Activated CD8-positive, alpha-beta memory T cell treated with anti-CD3 and anti-CD28 coated beads, Interleukin-2, amount 50 U/mL, for 24 hours (primary cell): ENCODE data around the gene PPP1R13B.

Experiments used
- DNase-seq: peaks from one replicate; pipeline ENCODE4 v3.0.0-alpha.2; 2020; ENCODE audit errors: extremely low read depth

The PPP1R13B gene

DNA sequence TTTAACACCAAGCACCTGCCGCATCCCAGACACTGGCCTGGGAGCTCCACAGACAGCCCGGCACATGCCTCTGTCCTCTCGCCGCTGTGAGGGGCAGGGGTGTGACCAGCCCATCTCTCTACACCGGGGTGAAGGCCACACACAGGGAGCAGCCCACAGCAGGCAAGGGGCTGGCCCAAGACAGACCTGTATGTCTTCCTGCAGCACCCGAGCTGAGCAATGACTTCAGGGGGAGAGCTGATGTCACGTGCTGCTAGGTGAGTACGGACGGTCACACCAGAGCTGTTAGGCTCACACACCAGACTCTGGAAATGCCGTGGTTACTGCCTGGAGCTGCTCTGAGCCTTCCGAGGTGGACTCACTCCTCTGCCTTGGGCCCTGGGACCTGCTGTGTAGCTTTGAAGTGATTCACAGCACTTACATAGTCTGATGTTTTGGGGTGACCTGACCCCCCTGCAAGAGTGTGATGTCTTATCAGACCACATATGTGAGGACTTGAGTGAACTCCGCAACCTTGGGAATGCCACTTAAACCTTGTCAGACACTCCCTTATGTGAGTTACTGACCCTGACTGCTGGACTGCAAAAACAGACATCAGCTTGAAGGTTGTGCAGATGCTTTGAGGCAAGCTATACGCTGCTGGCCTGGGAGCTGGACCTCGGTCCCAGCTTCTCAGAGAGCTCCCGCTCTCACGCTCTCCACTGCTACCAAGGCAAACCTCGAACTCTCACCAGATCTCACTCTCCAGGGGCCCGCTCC lies 133.9 kb downstream of the PPP1R13B start:
- no peak for DNase-seq

DNA sequence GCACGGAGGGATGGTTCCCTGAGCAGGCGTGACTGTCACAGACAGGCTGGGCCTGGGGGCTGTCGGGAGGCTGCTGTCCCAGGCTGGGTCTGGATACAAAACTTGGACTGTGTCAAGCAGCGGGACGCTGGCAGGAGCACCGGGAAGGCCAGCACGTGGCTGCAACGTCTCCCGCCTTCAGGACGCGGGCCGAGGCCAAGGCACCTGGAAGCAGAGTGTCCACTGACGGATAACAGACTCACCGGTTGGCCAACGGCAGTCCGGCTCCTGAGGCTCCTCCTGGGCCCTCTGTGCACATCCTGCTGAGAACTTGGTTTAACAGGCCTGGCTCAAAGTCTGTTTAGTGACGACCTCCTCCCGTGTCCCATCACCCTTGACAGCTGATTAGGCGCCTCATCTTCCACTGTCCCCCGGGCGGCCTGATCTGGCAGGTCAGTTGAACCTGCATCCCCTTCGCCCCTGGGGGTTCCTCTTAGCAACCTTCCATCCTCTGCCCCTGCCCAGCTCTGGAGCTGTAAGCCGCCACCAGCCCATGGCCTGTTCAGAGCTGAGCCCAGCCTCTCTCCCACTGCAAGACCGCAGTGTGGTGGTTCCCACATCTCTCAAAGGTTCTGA lies 134.6 kb downstream of the PPP1R13B start:
- DNase-seq: no peak

DNA sequence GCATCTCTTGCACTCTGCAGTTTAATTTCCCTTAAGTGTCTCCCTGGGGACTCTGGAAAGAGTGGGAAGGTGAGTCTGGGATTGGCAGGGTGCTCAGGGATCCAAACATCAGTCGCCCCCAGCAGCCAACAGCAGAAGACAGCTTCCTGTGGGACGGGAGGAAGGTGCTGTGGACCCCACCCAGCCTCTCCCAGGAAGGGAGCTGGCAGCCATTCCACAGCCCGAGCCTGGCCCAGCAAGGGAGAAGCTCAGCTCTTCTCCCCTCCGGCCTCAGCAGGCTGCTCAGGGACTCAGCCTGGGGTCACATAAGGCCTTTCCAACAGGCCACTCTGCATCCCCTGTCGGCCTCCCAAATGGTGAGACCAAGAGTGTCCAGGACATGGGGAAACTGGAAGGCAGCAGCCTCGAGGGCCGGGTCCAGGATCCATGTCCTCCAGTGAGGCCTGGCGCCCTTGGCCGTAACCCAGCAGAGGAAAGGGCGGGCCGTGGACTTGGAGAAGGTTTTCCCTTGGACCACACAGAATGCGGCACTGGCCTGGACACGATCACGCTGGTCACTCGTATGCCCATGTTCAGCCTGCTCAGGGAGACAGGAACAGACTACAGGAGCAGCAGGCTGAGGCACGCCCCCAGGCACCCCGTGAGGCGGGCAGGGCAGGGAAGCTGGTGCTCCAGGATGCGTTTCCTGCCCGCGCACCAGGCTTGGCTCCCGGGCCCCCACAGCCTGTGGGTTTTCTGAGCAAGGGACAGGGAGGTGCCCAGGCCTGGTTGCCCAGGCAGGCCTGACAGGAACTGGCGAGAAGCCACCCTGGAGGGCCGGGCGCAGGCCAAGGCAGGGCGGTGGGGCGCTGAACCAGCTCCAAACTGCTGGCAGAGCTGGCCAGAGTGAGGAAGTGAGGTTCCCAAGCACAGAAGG lies 135.6 kb downstream of the PPP1R13B start:
- DNase-seq: no peak

- DNase-seq: no peak
These were observed 136.5 kb downstream of the PPP1R13B start for GRCh38 chr14:103710771-103711377.

- DNase-seq: no peak
These were observed 137.6 kb downstream of the PPP1R13B start for GRCh38 chr14:103709814-103710213.

DNA sequence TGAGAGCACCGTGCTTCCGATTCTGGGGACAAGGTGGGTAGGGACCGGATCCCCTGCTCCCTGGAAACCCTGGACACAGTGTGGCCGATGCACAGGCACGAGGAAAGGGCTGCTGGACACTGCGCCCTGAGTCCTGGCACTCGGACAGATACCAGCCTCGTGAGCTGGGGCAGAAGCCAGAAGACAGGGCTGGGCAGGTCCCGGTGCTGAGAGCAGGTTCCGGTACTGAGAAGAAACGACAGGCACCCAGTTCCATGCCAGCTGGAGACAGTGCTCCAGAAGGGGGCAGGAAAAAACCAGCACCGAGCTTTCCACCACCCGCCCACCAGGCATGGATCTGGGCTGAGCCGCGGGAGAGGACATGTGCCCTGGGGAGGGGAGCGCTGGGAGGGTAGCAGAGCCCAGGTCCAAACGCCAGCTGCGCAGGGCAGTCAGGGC lies 138.6 kb downstream of the PPP1R13B start:
- DNase-seq: no peak

DNA sequence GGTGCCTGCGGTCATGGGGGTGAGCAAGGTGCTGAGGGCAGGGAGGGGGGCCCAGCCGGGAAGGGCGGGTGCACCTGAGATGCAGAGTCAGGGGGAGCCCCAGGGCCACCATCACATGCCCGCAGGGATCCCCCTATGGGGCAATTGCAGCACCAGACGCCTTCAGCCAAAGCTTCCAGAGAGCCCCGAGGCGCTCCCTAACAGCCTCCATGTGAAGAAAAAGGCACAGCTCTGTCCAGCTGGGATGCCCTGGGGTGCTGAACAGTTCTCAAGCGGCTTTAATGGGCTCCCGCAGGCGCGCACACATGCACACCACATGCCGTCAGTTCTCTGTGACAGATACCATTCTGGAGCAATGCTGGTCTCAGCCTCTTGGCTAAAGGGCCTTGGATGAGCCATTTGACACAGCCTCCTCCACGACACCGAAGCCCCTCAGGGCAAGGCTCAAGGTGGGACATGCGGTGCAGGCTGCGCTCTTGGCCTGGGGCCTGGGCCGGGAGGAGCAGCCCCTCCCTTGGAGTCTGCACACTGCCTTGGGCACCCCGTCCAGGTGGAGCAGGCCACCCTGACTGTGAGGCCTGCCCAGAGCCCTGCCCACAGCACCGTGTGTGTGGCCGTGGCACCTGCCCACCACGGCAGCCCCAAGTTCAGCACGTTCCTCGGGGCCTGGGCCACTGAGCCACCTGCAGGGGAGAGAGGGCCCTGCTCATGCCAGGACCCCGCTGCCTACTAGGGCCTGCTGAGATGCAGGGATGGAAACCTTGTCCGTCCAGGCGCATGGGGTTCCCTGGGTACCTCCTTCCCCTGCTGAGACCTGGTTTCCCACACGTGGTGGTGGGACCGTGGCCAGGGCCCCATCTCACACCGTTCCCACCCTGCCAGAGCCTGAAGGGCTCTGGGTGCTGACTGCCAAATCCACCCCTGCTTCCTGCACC lies 139.8 kb downstream of the PPP1R13B start:
- no peak for DNase-seq

DNA sequence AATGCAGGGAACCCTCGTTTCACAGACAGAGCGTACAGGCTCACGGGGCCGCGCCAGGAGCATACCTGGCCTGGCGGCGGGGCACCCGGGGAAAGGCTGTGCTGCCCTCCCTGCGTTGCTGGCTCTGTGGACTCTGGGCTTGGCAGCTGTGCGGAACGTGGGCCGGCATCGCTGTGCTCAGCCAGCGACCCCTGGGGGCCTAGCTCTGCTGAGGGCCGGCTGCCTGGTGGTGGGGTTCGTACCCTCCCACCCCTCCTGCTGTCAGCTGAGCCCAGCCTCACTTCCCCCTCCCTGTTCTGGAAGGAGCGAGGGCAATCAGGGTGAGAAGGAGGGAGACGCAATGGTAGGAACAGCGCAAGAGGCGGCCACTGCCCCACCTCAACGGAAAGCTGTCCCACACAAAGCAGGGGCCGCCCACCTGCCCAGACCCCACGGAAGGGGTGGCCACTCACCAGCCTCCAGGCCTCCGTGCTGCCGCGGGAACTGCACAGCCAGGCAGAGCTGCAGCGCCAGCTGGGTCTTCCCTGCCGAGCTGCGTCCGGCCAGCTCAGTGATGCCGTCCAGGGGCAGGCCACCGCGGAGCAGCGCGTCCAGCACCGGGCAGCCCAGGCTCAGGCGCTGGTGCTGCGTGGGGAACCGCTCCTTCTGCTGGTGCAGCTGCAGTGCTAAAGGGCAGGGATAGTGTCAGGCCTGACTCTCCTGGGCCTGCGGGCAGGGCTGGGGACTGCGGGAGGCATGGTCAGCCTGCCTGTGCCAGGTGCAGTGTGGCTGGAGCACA lies 140.6 kb downstream of the PPP1R13B start:
- DNase-seq: no peak

DNA sequence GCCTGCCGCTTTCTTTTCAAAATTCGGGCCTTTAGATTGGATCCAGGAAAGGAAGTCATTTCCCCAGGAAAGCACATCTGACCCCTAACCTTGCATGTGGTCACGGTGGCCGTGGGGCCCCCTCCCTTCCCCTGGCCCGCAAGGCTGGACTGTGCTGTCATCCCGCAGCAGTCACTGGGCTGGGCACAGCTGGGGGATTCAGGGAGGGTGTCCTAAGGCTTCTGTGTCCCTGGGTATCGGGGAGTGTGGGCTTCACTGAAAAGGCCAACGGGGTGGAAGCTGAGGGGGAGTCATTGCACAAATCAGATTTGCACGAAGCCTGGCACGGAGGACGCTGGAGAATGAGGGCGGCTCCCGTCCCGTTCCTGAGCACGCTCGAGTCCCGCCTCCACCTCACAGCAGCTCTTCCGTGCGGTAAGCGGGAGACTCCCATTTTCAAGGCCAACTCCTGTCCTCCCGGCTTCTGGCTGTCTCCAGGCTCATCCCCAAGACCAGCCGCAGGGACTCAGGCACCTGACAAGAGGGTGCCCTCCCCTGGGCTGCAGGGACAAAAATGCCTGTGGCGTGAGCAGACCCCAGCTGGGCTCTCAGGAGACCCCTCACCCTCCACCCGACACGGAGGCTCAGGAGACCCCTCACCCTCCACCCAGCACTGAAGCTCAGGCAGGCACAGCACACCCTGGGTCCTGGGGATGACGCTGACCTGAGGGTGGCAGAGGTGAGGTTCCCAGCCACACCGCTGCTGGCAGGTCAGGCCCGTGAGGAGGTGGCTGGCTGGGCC lies 141.7 kb downstream of the PPP1R13B start:
- DNase-seq: no peak

DNA sequence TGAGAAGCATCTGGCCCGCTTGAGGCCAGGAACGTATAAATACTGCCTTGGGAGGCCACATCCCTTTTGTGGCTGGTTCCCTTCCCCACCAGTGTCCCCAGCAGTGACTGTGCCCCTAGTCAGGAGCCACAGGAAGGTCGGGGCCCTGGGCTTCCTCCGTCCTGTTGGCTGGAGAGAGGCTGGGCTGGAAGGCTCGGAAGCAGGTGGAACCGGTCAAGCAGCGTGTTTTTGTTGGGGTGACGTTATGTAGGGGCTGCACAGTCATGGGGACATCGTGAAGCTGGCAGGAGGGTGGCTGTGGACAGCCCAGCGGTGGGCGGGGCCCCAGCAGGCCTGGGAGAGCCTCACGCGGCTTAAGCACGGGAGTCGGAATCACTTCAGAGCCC lies 142.3 kb downstream of the PPP1R13B start:
- no peak for DNase-seq

DNA sequence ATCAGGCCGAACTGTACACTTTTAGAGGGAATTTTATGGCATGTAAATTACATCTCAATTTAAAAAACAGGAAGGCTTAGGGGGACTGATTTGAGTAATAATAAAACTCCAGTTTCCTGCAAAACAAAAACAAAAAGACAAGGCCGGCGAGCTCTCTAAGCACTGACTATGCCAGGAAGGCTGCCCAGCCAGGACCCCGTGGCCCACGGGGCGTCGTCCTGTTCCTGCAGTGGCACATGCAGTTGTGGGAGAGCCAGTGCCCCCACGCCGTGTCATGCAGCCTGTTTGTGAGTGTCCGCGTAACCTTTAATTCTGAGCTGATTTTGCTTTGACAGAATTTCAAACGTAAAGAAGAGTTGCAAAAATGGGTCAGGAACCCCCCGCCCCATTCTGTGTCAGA lies 142.7 kb downstream of the PPP1R13B start:
- no peak for DNase-seq

GRCh38 chr14:103703433-103704385 lies 143.7 kb downstream of the PPP1R13B start:
- no peak for DNase-seq

DNA sequence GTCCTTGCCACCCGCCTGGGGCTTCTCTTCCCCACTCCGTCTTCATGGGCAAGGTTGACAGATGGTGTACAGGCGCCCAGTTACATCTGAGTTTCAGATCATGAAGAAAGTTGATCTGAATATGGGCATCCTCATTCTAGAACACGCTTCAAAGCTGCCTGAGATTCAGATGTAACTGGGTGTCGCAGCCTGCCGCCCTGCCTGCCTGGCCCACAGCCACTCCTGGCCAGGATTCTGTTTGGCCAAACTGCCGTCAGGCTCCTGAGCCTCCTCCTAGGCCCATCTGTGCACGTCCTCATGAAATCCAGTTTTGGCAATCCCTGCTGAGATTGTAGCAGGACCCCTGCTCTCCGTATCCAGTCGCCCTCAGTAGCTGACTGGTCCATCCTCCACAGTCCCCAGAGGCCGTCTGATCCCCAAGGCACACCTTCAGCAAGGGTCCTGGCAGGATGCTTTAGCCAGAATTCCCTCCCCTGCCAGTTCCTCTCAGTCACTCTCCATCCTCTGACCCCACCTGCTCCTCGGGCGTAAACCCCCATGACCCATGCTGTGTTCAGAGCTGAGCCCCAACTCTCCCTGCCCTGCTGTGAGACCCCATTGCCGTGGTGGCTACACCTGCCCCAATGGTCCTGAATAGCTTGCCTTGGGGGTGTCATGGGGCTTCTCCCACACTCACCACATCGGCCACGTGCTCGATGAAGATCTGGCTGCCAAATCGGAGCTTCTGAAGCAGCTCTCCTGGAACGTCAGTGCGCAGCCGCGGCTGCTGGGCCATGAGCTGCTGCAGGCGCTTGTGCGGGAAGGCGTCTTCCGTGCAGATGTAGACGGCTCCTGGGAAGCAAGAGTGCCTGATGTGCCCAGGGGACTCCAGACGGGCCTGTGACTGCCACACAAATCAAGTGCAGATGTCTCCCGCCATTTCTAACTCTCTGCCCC lies 144.6 kb downstream of the PPP1R13B start:
- DNase-seq: no peak

DNA sequence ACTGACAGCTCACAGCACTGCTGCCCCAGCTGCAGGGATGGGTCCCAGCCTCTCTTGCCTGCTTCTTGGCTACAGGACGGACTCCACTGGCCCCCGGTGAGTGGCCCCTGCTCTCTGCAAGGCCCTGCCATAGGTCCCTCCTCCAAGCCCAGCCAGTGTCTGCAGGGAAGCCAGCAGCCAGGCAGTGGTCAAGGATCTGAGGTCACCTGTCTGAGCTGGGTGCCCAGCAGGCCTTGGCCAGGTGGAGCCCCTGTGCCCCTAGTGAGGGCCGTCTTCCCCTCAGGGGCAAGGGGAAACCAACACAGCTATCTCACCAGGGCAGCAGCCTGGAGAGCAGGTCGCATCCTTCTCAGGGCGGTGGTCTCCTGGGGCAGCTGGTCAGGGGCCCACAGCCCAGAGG lies 145.3 kb downstream of the PPP1R13B start:
- no peak for DNase-seq

GRCh38 chr14:103700753-103701490 lies 146.5 kb downstream of the PPP1R13B start:
- no peak for DNase-seq
